Peyer's patch (tissue), 4 donors: Measurements from ENCODE around the gene TACSTD2.
"Not testable (repeated sequence)": the region's sequence is repeated elsewhere in the genome, so short reads cannot be mapped to it uniquely, and the experiment has no call there.

Experiments used
- CTCF ChIP-seq, 6 experiments: fragments of 450-650 bp in 4 of 6; fragments of 200-600 bp in 2 of 6; sonication (generic) in 1 of 6; IDR thresholded peaks; one replicate each; pipeline ENCODE4 v1.5.1; 2017 to 2019; ENCODE audit warnings: antibody characterized with exemption in 6 of 6, mild to moderate bottlenecking in 3 of 6, moderate library complexity in 1 of 6
- POLR2A ChIP-seq, 2 donors: fragments of 450-650 bp; IDR thresholded peaks; one replicate each; pipeline ENCODE4 v1.5.1; 2017; ENCODE audit warnings: antibody characterized with exemption in 2 of 2, mild to moderate bottlenecking in 2 of 2, moderate library complexity in 2 of 2

GRCh38 chr1:58601921-58602320, 24.9 kb upstream of the TACSTD2 start:
- TF ChIP-seq CTCF, POLR2A (IDR thresholded peaks at IDR 0.05): not testable (repeated sequence)
